Neural cell (in vitro differentiated cells): Measurements from ENCODE around the gene POLE3. TPM values are rescaled to one million over a fixed set of nuclear protein-coding genes. Genes with fewer than 3 reads are reported as not detected.
A peak's percentile ranks its signal among the peaks of the same experiment; 100 is the strongest.

Experiments
- H2AFZ ChIP-seq: fragments of 200-600, 300-800 bp; sonication (generic), shearing (Covaris generic); 2 replicates; pipeline ENCODE4 v1.6.0; 2014; ENCODE audit warnings: low read depth, mild to moderate bottlenecking, antibody characterized with exemption, low read length, moderate library complexity
- H3F3A ChIP-seq: fragments of 200-600 bp; shearing (Covaris generic); 2 replicates; pipeline ENCODE4 v1.6.1; 2016; ENCODE audit warnings: mild to moderate bottlenecking, moderate library complexity, mixed read lengths, antibody characterized with exemption, low read length; ENCODE audit not compliant: insufficient read depth, poor library complexity, severe bottlenecking
- H3K27ac ChIP-seq: fragments of 200-600, 300-800 bp; sonication (generic), shearing (Covaris generic); 2 replicates; pipeline ENCODE4 v1.5.1; 2014; ENCODE audit warnings: mild to moderate bottlenecking, low read length, moderate library complexity
- H3K27me3 ChIP-seq: fragments of 300-800, 200-600 bp; sonication (generic), shearing (Covaris generic); 2 replicates; pipeline ENCODE4 v1.6.0; 2014; ENCODE audit warnings: mild to moderate bottlenecking, low read depth, low read length, moderate library complexity; ENCODE audit not compliant: insufficient read depth
- H3K36me3 ChIP-seq: fragments of 300-800, 200-600 bp; sonication (generic), shearing (Covaris generic); 2 replicates; pipeline ENCODE4 v1.5.1; 2014; ENCODE audit warnings: mild to moderate bottlenecking, antibody characterized with exemption, low read length, moderate library complexity; ENCODE audit not compliant: insufficient read depth
- H3K4me2 ChIP-seq: fragments of 300-800, 200-600 bp; sonication (generic), shearing (Covaris generic); 2 replicates; pipeline ENCODE4 v1.6.0; 2014; ENCODE audit warnings: mild to moderate bottlenecking, low read length
- H3K4me3 ChIP-seq: fragments of 300-800, 200-600 bp; sonication (generic), shearing (Covaris generic); 2 replicates; pipeline ENCODE4 v1.5.1; 2014; ENCODE audit warnings: mild to moderate bottlenecking, low read length, moderate library complexity
- H3K79me2 ChIP-seq: fragments of 200-600 bp; shearing (Covaris generic); replicated peaks from 2 replicates; pipeline ENCODE4 v1.6.0; 2014; ENCODE audit warnings: mild to moderate bottlenecking, low read length, moderate library complexity; ENCODE audit not compliant: insufficient read depth
- H3K9ac ChIP-seq: fragments of 300-800, 200-600 bp; sonication (generic), shearing (Covaris generic); 2 replicates; pipeline ENCODE4 v1.6.1; 2016; ENCODE audit warnings: mild to moderate bottlenecking, low read length, mixed read lengths
- H3K9me2 ChIP-seq: fragments of 200-600 bp; shearing (Covaris generic); 2 replicates; pipeline ENCODE4 v1.6.1; 2016; ENCODE audit warnings: mild to moderate bottlenecking, low read length, mixed read lengths; ENCODE audit not compliant: insufficient read depth
- H3K9me3 ChIP-seq: fragments of 200-600, 300-800 bp; sonication (generic), shearing (Covaris generic); 2 replicates; pipeline ENCODE4 v1.6.1; 2016; ENCODE audit warnings: mild to moderate bottlenecking, mixed run types, low read length, moderate library complexity, mixed read lengths
- H4K20me1 ChIP-seq: fragments of 200-600 bp; shearing (Covaris generic); 2 replicates; pipeline ENCODE4 v1.6.1; 2016; ENCODE audit warnings: mild to moderate bottlenecking, mixed run types; ENCODE audit not compliant: insufficient read depth
- CTCF ChIP-seq: fragments of 450-650 bp; IDR thresholded peaks from 2 replicates; pipeline ENCODE4 v1.5.1; 2014; ENCODE audit warnings: antibody characterized with exemption, mild to moderate bottlenecking, moderate library complexity; ENCODE audit not compliant: poor library complexity, severe bottlenecking
- EP300 ChIP-seq: fragments of 450-650 bp; conservative IDR thresholded peaks from 2 replicates; pipeline ENCODE4 v1.6.1; 2014; ENCODE audit warnings: antibody characterized with exemption, mild to moderate bottlenecking, moderate library complexity; ENCODE audit not compliant: poor library complexity, severe bottlenecking
- EZH2 ChIP-seq: fragments of 200-600, 300-800 bp; shearing (Covaris generic), sonication (generic); IDR thresholded peaks from 2 replicates; pipeline ENCODE4 v1.6.1; 2014; ENCODE audit warnings: antibody characterized with exemption, low read length, borderline replicate concordance, mild to moderate bottlenecking; ENCODE audit not compliant: insufficient read depth, poor library complexity, severe bottlenecking
- MXI1 ChIP-seq: fragments of 450-650 bp; conservative IDR thresholded peaks from 2 replicates; pipeline ENCODE4 v1.6.1; 2014; ENCODE audit warnings: antibody characterized with exemption, mild to moderate bottlenecking; ENCODE audit not compliant: poor library complexity, severe bottlenecking
- POLR2AphosphoS5 ChIP-seq: IDR thresholded peaks from 2 replicates; pipeline ENCODE4 v1.6.1; 2012
- RAD21 ChIP-seq: fragments of 450-650 bp; conservative IDR thresholded peaks from 2 replicates; pipeline ENCODE4 v1.6.1; 2014; ENCODE audit warnings: antibody characterized with exemption, mild to moderate bottlenecking, moderate library complexity
- REST ChIP-seq: IDR thresholded peaks from 2 replicates; pipeline ENCODE4 v1.6.1; 2012; ENCODE audit warnings: borderline replicate concordance
- SMC3 ChIP-seq: fragments of 450-650 bp; conservative IDR thresholded peaks from 2 replicates; pipeline ENCODE4 v1.6.1; 2014; ENCODE audit warnings: antibody characterized with exemption, mild to moderate bottlenecking, moderate library complexity; ENCODE audit not compliant: poor library complexity
- TAF1 ChIP-seq: IDR thresholded peaks from 2 replicates; pipeline ENCODE4 v1.6.1; 2012; ENCODE audit warnings: low read depth
- polyA minus RNA-seq: library from RNA; depleted of rRNA, polyadenylated mRNA; stranded (reverse); fragments of >200 nt; gene quantifications from 2 replicates; pipeline ENCODE4 v1.2.3, GENCODE V29; 2014
- polyA plus RNA-seq: library from polyadenylated mRNA; depleted of rRNA; stranded (reverse); fragments of >200 nt; gene quantifications from 2 replicates; pipeline ENCODE4 v1.2.3, GENCODE V29; 2014

Gene POLE3, protein sequence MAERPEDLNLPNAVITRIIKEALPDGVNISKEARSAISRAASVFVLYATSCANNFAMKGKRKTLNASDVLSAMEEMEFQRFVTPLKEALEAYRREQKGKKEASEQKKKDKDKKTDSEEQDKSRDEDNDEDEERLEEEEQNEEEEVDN
- polyA plus RNA-seq: 99.8 and 119 TPM in 2 replicates
- polyA minus RNA-seq: 69.8 and 69.9 TPM in 2 replicates

GRCh38 chr9:113410207-113410864, at the start of gene POLE3, which contains the start of gene C9orf43:
TSS of gene POLE3 (minus strand) at chr9:113410675. CDS start at chr9:113410293, 382 bp downstream.
TSS of gene C9orf43 (plus strand) at chr9:113410747. CDS start at chr9:113413494, 2,747 bp downstream.
- Histone ChIP-seq H3K27me3 (no peaks in the 10 kb centered on the region), H3K4me3 (peak within 1 kb of the TSS; percentile 89), H4K20me1 (no peaks in the 10 kb centered on the region), H3K4me2 (peak within 1 kb of the TSS; percentile 66), H3F3A (peaks cover 2% of the 10 kb centered on the region), H3K79me2 (peaks cover 13% of the 10 kb centered on the region), H3K9me3 (no peaks in the 10 kb centered on the region), H3K36me3 (no peaks in the 10 kb centered on the region), H3K9me2 (no peaks in the 10 kb centered on the region), H3K27ac (peak within 1 kb of the TSS; percentile 98), H2AFZ (peak within 1 kb of the TSS; percentile 77), H3K9ac (peak within 1 kb of the TSS; percentile 91)
- TF ChIP-seq REST (peak; percentile 78), RAD21 (no peak), EZH2 (no peak), TAF1 (peak; percentile 78), MXI1 (peak; percentile 91), EP300 (peak; percentile 82), POLR2AphosphoS5 (peak; percentile 69), SMC3 (peak; percentile 28), CTCF (no peak)

DNA sequence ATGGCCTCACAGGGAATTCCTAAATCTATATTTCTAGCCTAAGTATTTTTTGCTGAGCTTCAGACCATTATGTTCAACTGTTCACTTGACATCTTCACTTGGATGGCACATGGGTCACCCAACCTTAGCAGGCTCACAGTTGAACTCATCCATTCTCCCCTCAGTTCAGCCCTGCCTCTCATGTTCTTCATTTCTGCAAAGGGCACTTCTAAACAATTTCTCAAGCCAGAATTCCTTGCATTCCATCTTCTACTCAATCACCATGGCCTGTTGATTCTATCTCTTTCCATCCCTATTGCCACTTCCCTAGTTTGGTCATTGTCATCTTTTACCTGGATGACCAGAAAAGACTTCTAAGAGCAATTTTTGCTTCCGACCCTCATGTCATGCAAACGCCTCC, 45.8 kb upstream of the POLE3 start:
- no peaks in the 10 kb centered on the region for H3K36me3 ChIP-seq
- H3K4me2 ChIP-seq: no peak overlapping the region
- TF ChIP-seq EZH2 (no peak), REST (no peak), TAF1 (no peak), POLR2AphosphoS5 (no peak)
- H3K79me2 ChIP-seq: no peaks in the 10 kb centered on the region
- no peak overlapping the region for H3K9ac ChIP-seq
- no peaks in the 10 kb centered on the region for H3F3A ChIP-seq
- no peak overlapping the region for H3K4me3 ChIP-seq
- no peaks in the 10 kb centered on the region for H4K20me1 ChIP-seq
- no peaks in the 10 kb centered on the region for H3K27me3 ChIP-seq
- H3K9me3 ChIP-seq: no peaks in the 10 kb centered on the region
- H3K27ac ChIP-seq: no peak overlapping the region
- H3K9me2 ChIP-seq: no peaks in the 10 kb centered on the region
- no peak overlapping the region for H2AFZ ChIP-seq
